K562 (cell line): ENCODE results near the gene TRIM2. TPM values are rescaled to one million over a fixed set of nuclear protein-coding genes. Genes with fewer than 3 reads are reported as not detected.

Experiments
- ATAC-seq: fragments of 200-7000 bp; cut with Tn5 transposase; 3 replicates; pipeline ENCODE4 v1.9.1; 2020; ENCODE audit warnings: moderate library complexity
- BruUV-seq: library from RNA; stranded (reverse); fragments of 400-500 nt; replicated peaks from 2 replicates; lab custom pipeline; 2021; lab: Mats Ljungman, UMichigan
- CTCF ChIA-PET: fragments of 300-600 bp; formaldehyde crosslinking; extraction: SDS; loops from one replicate; lab custom pipeline; 2021; ENCODE audit warnings: low intra/inter-chr PET ratio; lab: Yijun Ruan, JAX
- POLR2A ChIA-PET: fragments of 300-600, 350-650 bp; sonication (Branson Sonifier 250); formaldehyde crosslinking; extraction: SDS; loops from one replicate; lab custom pipeline; 2021; ENCODE audit warnings: antibody characterized with exemption, inconsistent platforms; lab: Yijun Ruan, JAX
- DNase-seq, 4 experiments: peaks; one replicate each; pipeline versions ENCODE4 v3.0.0 to v3.0.0-alpha.2; 2011 to 2018; ENCODE audit warnings: low spot score in 3 of 4, mixed read lengths in 3 of 4; ENCODE audit errors: extremely low read depth in 1 of 4
- FAIRE-seq: peaks from 2 replicates; lab custom pipeline; 2011; peaks lifted over from hg19 to GRCh38; lab: Jason Lieb, UNC
- H2AFZ ChIP-seq: 2 replicates; pipeline ENCODE4 v1.6.0; 2011; ENCODE audit warnings: low read depth, low read length, control low read depth, inconsistent platforms
- H3K27ac ChIP-seq: fragments of 200-600 bp; 3 replicates; pipeline ENCODE4 v1.8.0; 2011; ENCODE audit warnings: low read depth, mild to moderate bottlenecking, control low read depth, inconsistent platforms, low read length, moderate library complexity, mixed read lengths; ENCODE audit errors: extremely low read depth
- H3K27me3 ChIP-seq, 2 experiments: fragments of 300-600 bp in 1 of 2; 2 replicates in 1 of 2; 3 replicates in 1 of 2; pipeline versions ENCODE4 v1.6.0 to v1.8.0; 2011; ENCODE audit warnings: inconsistent platforms in 2 of 2, low read length in 2 of 2, mild to moderate bottlenecking in 1 of 2, mixed read lengths in 1 of 2, moderate library complexity in 1 of 2; ENCODE audit not compliant: control insufficient read depth in 2 of 2, insufficient read depth in 2 of 2
- H3K36me3 ChIP-seq: fragments of 300-600 bp; 3 replicates; pipeline ENCODE4 v1.8.0; 2011; ENCODE audit warnings: mild to moderate bottlenecking, low read length, inconsistent platforms; ENCODE audit not compliant: control insufficient read depth, insufficient read depth
- H3K4me1 ChIP-seq, 2 experiments: fragments of 200-600 bp in 1 of 2; replicated peaks in 1 of 2; 2 replicates in 1 of 2; 3 replicates in 1 of 2; pipeline versions ENCODE4 v1.5.1 to v1.8.0; 2011; ENCODE audit warnings: inconsistent platforms in 2 of 2, low read length in 2 of 2, mild to moderate bottlenecking in 1 of 2, mixed read lengths in 1 of 2, moderate library complexity in 1 of 2; ENCODE audit not compliant: control insufficient read depth in 2 of 2, insufficient read depth in 2 of 2
- H3K4me2 ChIP-seq: 2 replicates; pipeline ENCODE4 v1.6.1; 2011; ENCODE audit warnings: low read length, control low read depth, inconsistent platforms, mixed read lengths; ENCODE audit not compliant: insufficient read depth
- H3K4me3 ChIP-seq: fragments of 200-600 bp; sonication (generic), shearing (Covaris generic); 2 replicates; pipeline ENCODE4 v1.5.1; 2016; ENCODE audit warnings: control low read depth, inconsistent platforms
- H3K79me2 ChIP-seq: fragments of 200-600 bp; 3 replicates; pipeline ENCODE4 v1.8.0; 2011; ENCODE audit warnings: low read length, inconsistent platforms; ENCODE audit not compliant: control insufficient read depth, insufficient read depth
- H3K9ac ChIP-seq, 2 experiments: 2 replicates each; pipeline versions ENCODE4 v1.6.0 to v1.6.1; 2011; ENCODE audit warnings: low read depth in 2 of 2, low read length in 2 of 2, control low read depth in 1 of 2, inconsistent platforms in 1 of 2, mild to moderate bottlenecking in 1 of 2, mixed read lengths in 1 of 2; ENCODE audit not compliant: insufficient read depth in 1 of 2
- H3K9me1 ChIP-seq: one replicate; pipeline ENCODE4 v1.6.0; 2011; ENCODE audit warnings: inconsistent platforms, mild to moderate bottlenecking, low read length, moderate library complexity; ENCODE audit not compliant: control insufficient read depth, insufficient read depth
- H3K9me3 ChIP-seq: replicated peaks from 2 replicates; pipeline ENCODE4 v1.5.1; 2011; ENCODE audit warnings: low read depth, low read length, inconsistent platforms; ENCODE audit not compliant: control insufficient read depth, insufficient read depth
- H4K20me1 ChIP-seq: replicated peaks from 2 replicates; pipeline ENCODE4 v1.6.1; 2011; ENCODE audit warnings: low read length, inconsistent platforms, mixed read lengths; ENCODE audit not compliant: control insufficient read depth, insufficient read depth
- NFIX ChIP-seq: fragments of 250-450 bp; sonication (Bioruptor Pico); IDR thresholded peaks from 2 replicates; pipeline ENCODE4 v1.4.0; 2020; ENCODE audit warnings: low read depth, mild to moderate bottlenecking, moderate library complexity
- POLR2AphosphoS2 ChIP-seq: IDR thresholded peaks from 2 replicates; pipeline ENCODE4 v1.6.1; 2012; ENCODE audit warnings: low read length, improper control_type of control experiment
- TAF9B ChIP-seq: fragments of 450-650 bp; IDR thresholded peaks from 2 replicates; pipeline ENCODE4 v1.6.1; 2018; ENCODE audit warnings: mild to moderate bottlenecking; ENCODE audit not compliant: partially characterized antibody
- ZC3H8 ChIP-seq: fragments of 450-650 bp; IDR thresholded peaks from 2 replicates; pipeline ENCODE4 v1.6.1; 2017
- ZNF24 ChIP-seq: fragments of 450-650 bp; IDR thresholded peaks from 2 replicates; pipeline ENCODE4 v1.6.1; 2016
- WGBS: fragments of 100-300 bp; shearing (Covaris generic); methylation state at CpG from one replicate; pipeline ENCODE4 v1.1.6; 2016; ENCODE audit warnings: low coverage, mixed read lengths; ENCODE audit not compliant: insufficient coverage; ENCODE audit errors: missing lambda C conversion rate; 5-methylcytosine and 5-hydroxymethylcytosine counted together
- in situ Hi-C: fragments of 300-500 bp; cut with MboI; formaldehyde crosslinking; loops from 4 replicates; pipeline ENCODE4 v1.15.0; 2018; ENCODE audit warnings: inconsistent platforms, mixed read lengths
- intact Hi-C: fragments of 100-400 bp; cut with micrococcal nuclease; formaldehyde crosslinking; loops from 2 replicates; pipeline ENCODE4 v1.14.2; 2022
- polyA plus RNA-seq, 8 experiments: library from polyadenylated mRNA; depleted of rRNA in 4 of 8; stranded (reverse) in 5 of 8; unstranded in 3 of 8; fragments of >200 nt; fragmentation: Nextera tagmentation in 2 of 8; fragmentation: Illumina TruSeq in 1 of 8; extraction: Ambion mirVana in 2 of 8; extraction: Trizol in 1 of 8; gene quantifications; 2 replicates each; pipeline versions ENCODE4 v1.2.1 to v1.2.3, GENCODE V29; 2011 to 2014; ENCODE audit warnings: inconsistent platforms in 1 of 8, missing spikeins in 1 of 8
- total RNA-seq, 7 experiments: library from RNA; depleted of rRNA in 6 of 7; stranded (reverse); fragments of >200 nt in 6 of 7; fragmentation: Illumina TruSeq in 2 of 7; extraction: Trizol in 2 of 7; gene quantifications; 2 replicates each; pipeline versions ENCODE4 v1.2.1 to v1.2.3, GENCODE V29; 2011 to 2021; ENCODE audit warnings: low replicate concordance in 1 of 7
- TF ChIP-seq, protein P1 (sequence below), 2 experiments: fragments of 150-350 bp in 1 of 2; IDR thresholded peaks; 2 replicates each; pipeline ENCODE4 v1.6.1; 2012 to 2016; ENCODE audit warnings: low read depth in 2 of 2, low read length in 2 of 2, mild to moderate bottlenecking in 1 of 2, moderate library complexity in 1 of 2

TRIM2 gene
- total and polyA plus RNA-seq, 9 of the 15 experiments (the other 6 are each of a cell fraction or from before 2014, with no cell fraction given) = 0.01 to 0.41 (median 0.13) TPM; not detected in 1

DNA sequence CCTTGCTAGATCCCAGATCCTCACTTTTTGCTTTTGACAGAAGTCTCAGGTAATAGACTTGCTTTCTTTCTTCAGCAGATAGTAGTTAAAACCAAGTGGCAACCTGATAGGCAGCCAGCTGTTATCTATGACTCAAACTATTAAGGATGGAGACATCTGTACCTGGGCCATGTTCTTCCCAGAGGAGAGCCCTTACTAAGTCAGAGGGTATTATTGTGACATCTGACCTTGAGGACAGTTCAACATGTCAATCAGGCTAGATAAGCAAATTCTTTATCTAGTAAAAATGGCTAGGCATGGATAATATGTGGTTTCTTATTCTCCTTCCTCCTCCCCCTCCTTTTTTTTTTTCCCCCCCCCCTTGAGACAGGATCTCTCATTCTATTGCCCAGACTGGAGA, 39.2 kb downstream of the TRIM2 start:
- H3K79me2 ChIP-seq = no peaks in the 10 kb centered on the region
- in situ Hi-C loops (no loop called here), intact Hi-C loops (no loop called here)
- H4K20me1 ChIP-seq = no peaks in the 10 kb centered on the region
- ChIA-PET POLR2A (no interaction called here), CTCF (no interaction called here)
- H3K4me1 ChIP-seq = no peaks in the 10 kb centered on the region
- no TSS peak for BruUV-seq
- H3K4me3 ChIP-seq = no peak overlapping the region
- H3K36me3 ChIP-seq = no peaks in the 10 kb centered on the region
- DNase-seq = no peak
- no peak overlapping the region for H3K4me2 ChIP-seq
- TF ChIP-seq ZC3H8 (no peak), ZNF24 (no peak)
- H2AFZ ChIP-seq = no peak overlapping the region
- H3K9me3 ChIP-seq = no peaks in the 10 kb centered on the region
- no peak for ATAC-seq
- no peak overlapping the region for H3K27ac ChIP-seq
- H3K27me3 ChIP-seq = peaks cover 11 to 39% of the 10 kb centered on the region in 2 experiments
- no peaks in the 10 kb centered on the region for H3K9me1 ChIP-seq
- no peak overlapping the region for H3K9ac ChIP-seq
- FAIRE-seq = no peak

DNA sequence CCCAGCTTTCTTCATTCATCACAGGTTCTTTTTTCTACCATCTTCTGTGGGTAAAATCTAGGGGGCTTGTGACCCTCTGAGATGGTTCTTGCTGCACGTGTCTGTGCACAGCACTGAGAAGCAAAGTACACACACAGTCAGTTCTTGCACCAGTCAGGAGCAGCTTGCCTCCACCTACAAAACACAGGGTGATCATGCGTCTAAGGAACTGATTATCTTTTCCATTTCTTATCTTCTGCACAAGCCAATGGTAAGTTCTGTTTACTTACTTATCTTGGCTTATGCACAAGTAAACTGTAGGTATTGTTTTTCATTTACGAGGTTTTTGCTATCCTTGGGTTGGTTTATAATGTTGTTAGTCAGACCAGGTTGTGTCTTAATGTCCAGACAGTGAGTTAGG, 40.7 kb downstream of the TRIM2 start:
- in situ Hi-C loops = no loop called here
- Histone ChIP-seq H3K9ac (no peak overlapping the region), H3K27ac (no peak overlapping the region), H3K79me2 (no peaks in the 10 kb centered on the region), H3K9me3 (no peaks in the 10 kb centered on the region), H3K36me3 (no peaks in the 10 kb centered on the region), H3K9me1 (no peaks in the 10 kb centered on the region), H2AFZ (no peak overlapping the region), H3K27me3 (peaks cover 17 to 46% of the 10 kb centered on the region in 2 experiments), H3K4me2 (no peak overlapping the region), H4K20me1 (no peaks in the 10 kb centered on the region), H3K4me3 (no peak overlapping the region), H3K4me1 (peaks cover 0 to 9% of the 10 kb centered on the region in 2 experiments; a peak in 2 of 5 replicates)
- 0% methylated on average over 3 of the region's 3 CpGs for WGBS
- ChIA-PET CTCF (no interaction called here), POLR2A (no interaction called here)
- no peak for FAIRE-seq
- BruUV-seq = no TSS peak
- intact Hi-C loops = no loop called here
- ATAC-seq = no peak
- no peak for DNase-seq
- TF ChIP-seq NFIX (CRISPR knock-in tag) (no peak), POLR2AphosphoS2 (no peak), TAF9B (no peak)
- TF ChIP-seq, protein P1, sequence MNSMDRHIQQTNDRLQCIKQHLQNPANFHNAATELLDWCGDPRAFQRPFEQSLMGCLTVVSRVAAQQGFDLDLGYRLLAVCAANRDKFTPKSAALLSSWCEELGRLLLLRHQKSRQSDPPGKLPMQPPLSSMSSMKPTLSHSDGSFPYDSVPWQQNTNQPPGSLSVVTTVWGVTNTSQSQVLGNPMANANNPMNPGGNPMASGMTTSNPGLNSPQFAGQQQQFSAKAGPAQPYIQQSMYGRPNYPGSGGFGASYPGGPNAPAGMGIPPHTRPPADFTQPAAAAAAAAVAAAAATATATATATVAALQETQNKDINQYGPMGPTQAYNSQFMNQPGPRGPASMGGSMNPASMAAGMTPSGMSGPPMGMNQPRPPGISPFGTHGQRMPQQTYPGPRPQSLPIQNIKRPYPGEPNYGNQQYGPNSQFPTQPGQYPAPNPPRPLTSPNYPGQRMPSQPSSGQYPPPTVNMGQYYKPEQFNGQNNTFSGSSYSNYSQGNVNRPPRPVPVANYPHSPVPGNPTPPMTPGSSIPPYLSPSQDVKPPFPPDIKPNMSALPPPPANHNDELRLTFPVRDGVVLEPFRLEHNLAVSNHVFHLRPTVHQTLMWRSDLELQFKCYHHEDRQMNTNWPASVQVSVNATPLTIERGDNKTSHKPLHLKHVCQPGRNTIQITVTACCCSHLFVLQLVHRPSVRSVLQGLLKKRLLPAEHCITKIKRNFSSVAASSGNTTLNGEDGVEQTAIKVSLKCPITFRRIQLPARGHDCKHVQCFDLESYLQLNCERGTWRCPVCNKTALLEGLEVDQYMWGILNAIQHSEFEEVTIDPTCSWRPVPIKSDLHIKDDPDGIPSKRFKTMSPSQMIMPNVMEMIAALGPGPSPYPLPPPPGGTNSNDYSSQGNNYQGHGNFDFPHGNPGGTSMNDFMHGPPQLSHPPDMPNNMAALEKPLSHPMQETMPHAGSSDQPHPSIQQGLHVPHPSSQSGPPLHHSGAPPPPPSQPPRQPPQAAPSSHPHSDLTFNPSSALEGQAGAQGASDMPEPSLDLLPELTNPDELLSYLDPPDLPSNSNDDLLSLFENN (IDR thresholded peaks at IDR 0.05; ENCODE audit: low read depth in 2 of 2, low read length in 2 of 2) = no peak
